ENCODE measurements around the gene TBC1D2B.

The TBC1D2B gene

DNA sequence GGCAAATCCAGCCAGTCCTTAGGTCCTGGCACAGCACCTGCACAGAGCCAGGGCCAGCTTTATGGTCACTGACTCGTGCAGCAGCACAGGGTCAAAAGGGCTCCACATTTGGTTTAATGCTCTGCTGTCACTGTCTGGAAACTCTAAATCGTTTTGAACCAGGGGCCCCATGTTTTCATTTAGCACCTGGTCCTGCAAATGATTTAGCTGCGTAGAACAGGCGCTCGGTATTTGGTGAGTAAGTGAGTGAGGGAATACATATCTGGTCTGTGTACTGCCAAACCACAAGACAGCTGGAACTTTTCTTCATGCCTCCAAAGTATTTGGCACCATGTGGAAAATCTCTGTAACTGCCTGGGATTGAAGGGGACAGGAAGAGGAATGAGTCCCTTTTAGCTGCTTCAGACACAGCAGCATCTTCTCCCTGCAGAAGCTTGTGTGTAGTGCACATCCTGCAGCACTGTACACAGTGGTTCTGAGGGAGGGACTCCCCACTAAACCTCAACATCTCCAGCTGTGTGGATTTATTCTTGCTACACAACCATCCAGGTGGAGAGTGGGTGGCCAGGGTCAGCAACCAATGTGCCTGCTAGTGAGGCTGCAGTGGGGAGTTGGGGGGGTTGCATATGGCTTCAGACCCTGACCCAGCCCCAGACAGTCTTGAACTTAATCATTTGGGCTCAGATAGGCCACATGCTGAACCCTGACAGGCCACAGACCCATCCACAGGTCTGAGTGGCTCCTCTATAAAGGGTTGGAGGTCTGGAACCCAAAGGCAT, 15.9 kb upstream of the TBC1D2B start:
- no peak for DNase-seq (ENCODE audit: low spot score)

DNA sequence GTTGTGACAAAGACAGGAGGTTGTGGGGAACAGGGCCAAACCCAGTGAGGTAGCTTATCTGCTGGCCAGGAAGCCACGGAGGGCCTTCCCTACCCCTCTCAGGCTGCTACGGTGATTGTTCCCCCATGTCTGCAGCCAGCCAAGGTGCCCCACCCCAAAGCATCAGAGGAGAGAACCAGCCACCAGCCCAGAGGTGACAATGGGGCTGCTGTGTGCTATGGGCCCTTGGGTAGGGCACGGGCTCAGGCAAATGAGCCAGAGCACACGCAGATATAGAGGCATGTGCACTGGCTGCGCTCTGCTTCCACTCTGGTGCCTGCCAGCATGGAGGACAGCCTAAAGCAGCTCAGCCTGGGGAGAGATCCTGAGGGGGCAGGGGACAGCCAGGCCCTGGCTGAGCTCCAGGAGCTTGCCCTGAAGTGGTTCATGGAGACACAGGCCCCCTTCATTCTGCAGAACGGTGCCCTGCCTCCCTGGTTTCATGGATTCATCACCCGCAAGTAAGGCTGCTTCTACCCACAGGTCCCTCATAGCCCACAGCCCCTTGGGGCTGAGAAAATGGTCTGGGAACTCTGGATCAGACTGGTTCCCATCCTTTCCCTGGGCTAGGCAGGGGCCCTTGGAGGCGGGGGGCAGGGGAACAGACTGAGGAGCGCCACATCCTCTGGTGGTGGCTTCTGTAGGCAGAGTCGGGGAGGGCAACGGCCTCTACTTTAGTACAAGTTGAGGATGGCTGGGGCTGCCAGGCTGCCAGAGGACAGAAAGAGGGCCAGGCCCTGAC, 14.9 kb upstream of the TBC1D2B start, which contains the start of gene SH2D7:
TSS of gene SH2D7 (plus strand) at position 301 of the 781 bp plus-strand sequence. CDS start at position 325, 24 bp downstream.
- DNase-seq (ENCODE audit: low spot score): no peak

DNA sequence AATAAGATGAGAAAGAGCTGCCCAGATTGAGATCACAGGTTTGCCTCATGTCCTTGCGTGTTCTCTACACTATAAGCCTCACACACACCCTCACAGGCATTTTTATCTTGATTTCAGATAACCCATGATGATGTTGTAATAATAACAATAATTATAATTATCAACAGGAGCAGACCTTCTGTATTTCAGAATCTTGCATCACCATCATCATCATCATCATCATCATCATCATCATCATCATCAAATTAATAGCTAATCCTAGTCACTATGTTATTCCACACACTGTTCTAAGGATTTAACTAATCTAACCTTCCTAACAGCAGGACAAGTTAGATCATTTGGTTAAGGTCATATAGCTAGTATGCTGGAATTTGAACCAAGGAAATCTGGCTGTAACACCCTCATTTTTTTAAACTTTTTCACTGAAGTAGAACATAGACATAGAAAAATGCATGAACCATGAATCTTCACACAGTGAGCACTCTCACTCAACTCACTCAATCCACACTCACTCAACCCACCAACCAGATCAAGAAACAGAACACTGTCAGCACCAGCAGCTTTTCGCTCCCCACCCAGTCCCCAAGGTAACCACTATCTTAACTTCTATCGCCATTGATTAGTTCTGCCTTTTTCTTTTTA, 13.0 kb upstream of the TBC1D2B start:
- DNase-seq (ENCODE audit: low spot score): no peak

GRCh38 chr15:78088773-78089080, 11.2 kb upstream of the TBC1D2B start:
- no peak for DNase-seq (ENCODE audit: low spot score)

DNA sequence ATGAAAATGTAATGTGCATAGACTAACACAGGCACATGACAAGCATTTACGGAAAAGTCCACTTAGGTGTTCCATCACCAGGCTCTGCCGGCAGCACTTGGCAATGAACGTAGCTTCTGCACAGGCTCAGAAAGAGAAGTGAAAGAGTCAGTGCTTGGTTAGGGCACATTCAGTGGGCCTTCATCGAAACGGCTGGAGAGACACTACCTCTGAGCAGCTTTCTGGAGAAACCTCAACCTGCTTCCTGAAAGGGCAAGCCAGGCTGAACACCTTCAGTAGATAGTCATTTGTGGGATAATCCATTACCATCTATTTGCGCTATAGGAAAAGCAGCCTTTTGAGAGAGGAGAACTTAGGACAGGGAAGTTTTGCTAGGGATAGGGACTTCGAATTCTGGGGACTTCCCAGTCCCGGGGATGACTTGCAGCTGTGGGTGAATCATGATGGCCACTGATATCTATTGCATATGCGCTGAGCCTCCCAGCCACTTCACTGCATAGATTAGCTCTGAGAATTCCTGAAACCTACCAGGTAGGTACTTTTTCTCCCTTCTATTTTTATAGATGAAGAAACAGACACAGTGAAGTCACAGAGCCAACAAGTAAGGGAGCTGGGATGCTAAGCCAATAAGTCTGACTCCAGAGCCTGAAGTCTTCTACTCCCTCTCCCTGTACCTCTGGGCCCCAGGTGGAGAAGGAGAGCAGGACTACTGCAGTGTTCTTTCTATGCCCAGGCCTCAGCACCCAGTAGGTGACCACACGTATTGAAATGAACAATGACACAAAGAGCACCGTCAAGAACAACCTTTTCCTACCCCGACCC, 10.7 kb upstream of the TBC1D2B start:
- DNase-seq (ENCODE audit: low spot score): no peak

GRCh38 chr15:78085928-78086327, 8.4 kb upstream of the TBC1D2B start:
- no peak for DNase-seq (ENCODE audit: low spot score)

GRCh38 chr15:78084449-78084750, 6.9 kb upstream of the TBC1D2B start:
- no peak for DNase-seq (ENCODE audit: low spot score)

DNA sequence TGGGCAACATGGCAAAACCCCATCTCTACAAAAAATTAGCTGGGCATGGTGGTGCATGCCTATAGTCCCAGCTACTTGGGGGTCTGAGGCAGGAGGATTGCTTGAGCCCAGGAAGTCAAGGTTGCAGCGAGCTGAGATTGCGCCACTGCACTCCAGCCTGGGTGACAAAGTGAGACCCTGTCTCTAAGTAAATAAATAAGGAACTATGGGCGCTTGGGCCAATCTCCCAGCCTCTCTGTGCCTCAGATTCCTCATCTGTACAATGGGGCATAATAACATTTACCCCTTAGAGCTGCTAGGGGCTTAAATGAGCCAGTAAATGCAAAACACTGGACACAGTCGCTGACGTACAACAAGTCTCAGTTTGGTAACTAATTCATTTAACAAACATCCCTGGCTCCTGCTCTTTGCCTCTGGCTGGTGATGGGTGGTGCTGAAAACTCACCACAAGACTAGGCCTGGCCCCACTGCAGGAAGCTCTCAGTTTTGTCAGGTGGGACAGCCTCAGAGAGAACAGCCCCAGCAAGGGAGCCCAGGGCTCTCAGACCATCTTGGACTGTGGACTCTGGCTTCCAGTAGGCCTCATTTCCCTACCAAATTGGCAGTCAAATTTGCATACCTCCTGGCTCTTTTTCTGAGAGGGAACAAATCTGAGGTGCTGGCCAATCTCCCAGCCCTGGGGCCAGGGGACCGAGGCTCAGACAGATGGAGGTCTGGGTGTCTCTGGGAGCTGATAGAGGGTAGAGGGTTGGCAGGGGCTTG, 6.4 kb upstream of the TBC1D2B start:
- DNase-seq (ENCODE audit: low spot score): no peak

GRCh38 chr15:78083186-78083585, 5.7 kb upstream of the TBC1D2B start:
- DNase-seq (ENCODE audit: low spot score): no peak

DNA sequence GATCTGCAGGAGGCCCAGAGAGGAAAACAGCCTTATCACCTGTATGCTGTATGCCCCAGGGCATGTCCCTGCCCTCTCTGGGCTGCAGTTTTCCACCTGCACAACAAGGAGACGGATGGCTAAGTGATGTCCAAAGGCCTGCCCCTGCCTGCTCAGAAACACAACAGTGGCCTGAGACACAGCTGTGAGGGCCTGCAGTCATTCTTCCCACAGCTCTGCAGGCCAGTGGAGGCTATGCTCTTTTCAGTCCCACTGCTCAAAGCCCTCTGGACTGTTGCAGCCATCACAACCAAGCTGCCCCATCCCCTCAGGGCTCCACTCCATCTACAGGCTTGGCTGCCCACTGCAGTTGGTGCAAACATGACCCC, 5.2 kb upstream of the TBC1D2B start:
- DNase-seq (ENCODE audit: low spot score): no peak

- no peak for DNase-seq (ENCODE audit: low spot score)
Measured at GRCh38 chr15:78082106-78082742, 4.7 kb upstream of the TBC1D2B start.

DNA sequence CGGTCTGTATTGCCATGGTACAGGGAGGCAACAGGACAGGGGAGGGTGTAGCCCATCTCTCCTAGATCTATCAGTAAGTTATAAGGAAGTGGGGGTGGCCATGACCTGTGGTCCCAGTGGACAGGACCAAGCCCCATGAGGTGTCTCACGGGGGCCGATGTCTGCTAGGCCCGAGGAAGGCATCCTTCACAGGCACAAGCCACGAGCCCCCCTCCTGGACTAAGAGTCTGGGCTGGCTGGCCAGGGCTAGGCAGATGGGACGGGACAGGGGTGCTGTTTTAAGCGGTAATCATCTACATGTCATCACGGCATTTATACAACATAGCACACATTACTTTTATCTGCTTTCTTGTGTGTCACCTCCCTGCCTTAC, 2.6 kb upstream of the TBC1D2B start:
- no peak for DNase-seq (ENCODE audit: low spot score)

DNA sequence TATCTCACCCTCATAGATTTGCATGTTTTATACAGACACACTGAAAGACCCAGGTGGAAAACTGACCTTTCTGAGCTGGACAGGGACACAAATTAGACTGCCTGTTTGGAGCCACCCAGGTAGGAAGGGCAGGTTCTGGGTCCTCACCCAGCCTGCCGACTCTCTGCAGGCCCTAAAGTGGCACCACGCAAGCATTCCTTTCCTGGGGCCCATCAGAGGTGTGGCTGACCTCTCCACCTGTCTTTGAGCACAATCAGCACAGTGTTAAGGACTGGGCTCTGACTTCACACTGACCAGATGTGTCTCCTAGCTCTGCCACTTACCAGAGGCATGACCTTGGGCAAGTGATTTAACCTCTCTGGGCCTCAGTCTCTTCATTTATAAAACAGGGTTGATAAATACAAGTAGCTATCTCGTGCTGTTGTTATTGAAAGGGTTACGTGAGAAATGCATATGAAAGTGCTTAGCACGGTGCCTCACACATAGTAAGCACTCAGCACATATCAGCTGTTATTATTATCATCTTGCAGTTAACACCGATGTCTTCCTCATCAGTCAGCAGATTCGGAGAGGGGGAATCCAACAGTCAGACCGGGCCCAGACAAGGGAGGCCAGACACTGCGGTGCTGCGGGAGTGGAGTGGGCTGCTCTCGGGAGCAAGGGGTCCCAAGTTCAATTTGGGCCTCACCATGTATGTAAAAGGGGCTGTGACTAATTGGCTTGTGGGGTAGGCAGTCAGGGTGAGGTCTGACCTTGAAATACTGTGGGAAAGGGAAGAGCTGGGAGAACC, 2.0 kb upstream of the TBC1D2B start:
- no peak for DNase-seq (ENCODE audit: low spot score)

- DNase-seq (ENCODE audit: low spot score): no peak
Measured at GRCh38 chr15:78077871-78078210, 330 bp upstream of the TBC1D2B start.

- no peak for DNase-seq (ENCODE audit: low spot score)
Measured at GRCh38 chr15:78076231-78077052, 1.1 kb downstream of the TBC1D2B start.

- no peak for DNase-seq (ENCODE audit: low spot score)
Measured at GRCh38 chr15:78075490-78076230, 1.9 kb downstream of the TBC1D2B start.

DNA sequence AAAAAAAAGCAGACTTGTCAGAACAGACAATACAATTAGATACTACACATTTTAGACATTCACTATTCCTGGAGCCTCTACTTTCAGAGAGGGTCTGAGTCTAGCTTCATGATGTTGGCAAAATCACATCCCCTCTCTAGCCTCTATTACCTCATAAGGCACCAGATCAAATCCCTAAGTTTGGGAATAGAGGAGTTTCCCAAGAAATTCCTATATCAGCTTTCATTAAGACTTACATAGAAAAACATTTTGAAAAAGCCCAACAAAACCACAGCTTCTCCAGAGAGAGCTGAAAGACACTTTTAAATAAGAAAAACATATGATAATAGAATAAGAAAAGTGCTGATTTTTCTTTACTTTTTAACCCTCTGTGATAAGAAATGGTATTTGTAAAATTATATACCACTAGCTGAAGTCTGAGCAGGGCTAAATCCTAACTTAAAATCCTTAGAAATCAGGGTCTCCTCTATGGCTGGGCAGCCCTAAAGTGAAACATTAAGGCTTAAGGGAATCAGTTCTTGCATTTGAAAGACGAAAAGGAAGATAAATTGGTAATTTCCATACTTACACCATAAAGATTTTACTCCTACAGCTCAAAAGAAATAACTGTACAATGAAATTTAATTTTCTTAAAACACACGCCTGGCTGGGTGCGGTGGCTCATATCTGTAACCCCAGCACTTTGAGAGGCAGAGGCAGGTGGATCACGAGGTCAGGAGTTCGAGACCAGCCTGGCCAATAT, 4.3 kb downstream of the TBC1D2B start:
- no peak for DNase-seq (ENCODE audit: low spot score)
